Uterus (tissue), 4 donors: ENCODE results near the gene GNAT2. TPM values are rescaled to one million over a fixed set of nuclear protein-coding genes. Genes with fewer than 3 reads are reported as not detected.

ENCODE experiments used
- DNase-seq, 2 donors: peaks; one replicate each; pipeline ENCODE4 v3.0.0-alpha.2; 2019 to 2020
- H3K27ac ChIP-seq, 2 donors: fragments of 200-600 bp; sonication (generic); 1 replicate in 1 of 2; 2 replicates in 1 of 2; pipeline ENCODE4 v1.5.1; 2016 to 2018
- H3K27me3 ChIP-seq, 2 donors: fragments of 200-600 bp; sonication (generic); one replicate each; pipeline ENCODE4 v1.5.1; 2018 to 2019; ENCODE audit warnings: control low read depth in 1 of 2
- H3K36me3 ChIP-seq, 2 donors: fragments of 200-600 bp; sonication (generic); one replicate each; pipeline ENCODE4 v1.5.1; 2019; ENCODE audit warnings: control low read depth in 1 of 2
- H3K4me1 ChIP-seq, 2 donors: fragments of 200-600 bp; sonication (generic); one replicate each; pipeline ENCODE4 v1.5.1; 2018 to 2019; ENCODE audit warnings: control low read depth in 1 of 2
- H3K4me3 ChIP-seq, 2 donors: fragments of 200-600 bp; sonication (generic); 1 replicate in 1 of 2; 2 replicates in 1 of 2; pipeline ENCODE4 v1.5.1; 2018 to 2019; ENCODE audit warnings: mild to moderate bottlenecking in 1 of 2
- H3K9me3 ChIP-seq, 2 donors: fragments of 200-600 bp; sonication (generic); one replicate each; pipeline ENCODE4 v1.5.1; 2019; ENCODE audit warnings: control low read depth in 1 of 2
- CTCF ChIP-seq, 4 experiments: fragments of 200-600 bp in 2 of 4; fragments of 450-650 bp in 2 of 4; sonication (generic) in 2 of 4; IDR thresholded peaks; one replicate each; pipeline ENCODE4 v1.5.1; 2016 to 2019; ENCODE audit warnings: antibody characterized with exemption in 4 of 4, mild to moderate bottlenecking in 2 of 4, moderate library complexity in 1 of 4
- POLR2A ChIP-seq, 2 donors: fragments of 450-650 bp; IDR thresholded peaks; one replicate each; pipeline ENCODE4 v1.6.1; 2016; ENCODE audit warnings: antibody characterized with exemption in 2 of 2, mild to moderate bottlenecking in 1 of 2, moderate library complexity in 1 of 2
- intact Hi-C: fragments of 100-400 bp; cut with DNase I; formaldehyde crosslinking; loops from one replicate; pipeline ENCODE4 v1.15.1; 2023; ENCODE audit warnings: low total_unique reads
- total RNA-seq, 4 donors: library from RNA; depleted of rRNA in 3 of 4; stranded (reverse); fragments of >200 nt in 3 of 4; gene quantifications; one replicate each; pipeline versions ENCODE4 v1.1.0 to v1.2.4, GENCODE V29; 2014 to 2023
- donor health status: DM: yes; HTN: yes; CAD: no.

Gene GNAT2
- total RNA-seq, 4 donors from 2014 or later: not detected

GRCh38 chr1:109605381-109605780, 14.0 kb downstream of the GNAT2 start:
- no peaks in the 10 kb centered on the region for H3K9me3 ChIP-seq
- H3K4me3 ChIP-seq: no peak overlapping the region
- H3K27me3 ChIP-seq: no peaks in the 10 kb centered on the region
- H3K4me1 ChIP-seq: no peaks in the 10 kb centered on the region
- no peak for DNase-seq
- H3K36me3 ChIP-seq: no peaks in the 10 kb centered on the region
- intact Hi-C loops: no loop called here
- no peak overlapping the region for H3K27ac ChIP-seq
- no peak for TF ChIP-seq CTCF (IDR thresholded peaks at IDR 0.05)

GRCh38 chr1:109603229-109603628, 16.2 kb downstream of the GNAT2 start:
- no peaks in the 10 kb centered on the region for H3K27me3 ChIP-seq
- no peaks in the 10 kb centered on the region for H3K36me3 ChIP-seq
- no peak for DNase-seq
- H3K27ac ChIP-seq: no peak overlapping the region
- intact Hi-C loops: no loop called here
- no peaks in the 10 kb centered on the region for H3K9me3 ChIP-seq
- TF ChIP-seq POLR2A (IDR thresholded peaks at IDR 0.05) (no peak), CTCF (IDR thresholded peaks at IDR 0.05) (no peak)
- H3K4me1 ChIP-seq: no peaks in the 10 kb centered on the region
- no peak overlapping the region for H3K4me3 ChIP-seq

GRCh38 chr1:109598655-109599054, 20.8 kb downstream of the GNAT2 start:
- intact Hi-C loops: no loop called here
- no peaks in the 10 kb centered on the region for H3K4me1 ChIP-seq
- H3K4me3 ChIP-seq: no peak overlapping the region
- no peak overlapping the region for H3K27ac ChIP-seq
- no peak for DNase-seq
- TF ChIP-seq POLR2A (IDR thresholded peaks at IDR 0.05): no peak
- H3K36me3 ChIP-seq: no peaks in the 10 kb centered on the region
- H3K9me3 ChIP-seq: no peaks in the 10 kb centered on the region
- no peaks in the 10 kb centered on the region for H3K27me3 ChIP-seq

- TF ChIP-seq CTCF (IDR thresholded peaks at IDR 0.05): no peak
- TF ChIP-seq POLR2A (IDR thresholded peaks at IDR 0.05): no peak
- H3K27me3 ChIP-seq: no peaks in the 10 kb centered on the region
- intact Hi-C loops: no loop called here
- H3K4me1 ChIP-seq: no peaks in the 10 kb centered on the region
- H3K9me3 ChIP-seq: no peaks in the 10 kb centered on the region
- no peak for DNase-seq
- H3K27ac ChIP-seq: no peak overlapping the region
- H3K36me3 ChIP-seq: no peaks in the 10 kb centered on the region
- H3K4me3 ChIP-seq: no peak overlapping the region
These were observed 21.3 kb downstream of the GNAT2 start for GRCh38 chr1:109598156-109598555.

GRCh38 chr1:109595531-109595930, 23.9 kb downstream of the GNAT2 start:
- Histone ChIP-seq H3K36me3 (no peaks in the 10 kb centered on the region), H3K27me3 (no peaks in the 10 kb centered on the region), H3K27ac (no peak overlapping the region), H3K9me3 (no peaks in the 10 kb centered on the region), H3K4me1 (no peaks in the 10 kb centered on the region), H3K4me3 (no peak overlapping the region)
- intact Hi-C loops: no loop called here
- no peak for DNase-seq
- no peak for TF ChIP-seq POLR2A (IDR thresholded peaks at IDR 0.05)
- TF ChIP-seq CTCF (IDR thresholded peaks at IDR 0.05): no peak

DNA sequence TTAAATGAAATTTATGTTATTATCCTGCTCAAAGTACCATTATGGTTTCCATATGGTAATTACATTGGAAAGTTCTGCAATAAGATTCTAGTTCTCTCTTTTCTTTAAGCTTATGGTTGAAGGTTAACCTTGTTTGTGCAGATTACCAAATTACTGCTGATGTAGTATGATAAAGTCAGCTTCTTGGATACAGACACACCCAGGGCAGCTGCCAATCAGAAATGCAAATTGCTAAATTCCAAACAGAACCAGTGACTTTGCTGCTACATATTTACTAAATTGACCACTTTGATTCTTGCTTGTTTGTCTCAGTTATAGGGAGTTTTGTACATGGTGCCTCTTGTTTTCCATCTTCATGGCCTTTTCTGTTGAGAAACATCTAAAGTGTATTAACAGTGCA, 26.5 kb downstream of the GNAT2 start:
- no peak for DNase-seq
- H3K27me3 ChIP-seq: no peaks in the 10 kb centered on the region
- TF ChIP-seq CTCF (IDR thresholded peaks at IDR 0.05) (no peak), POLR2A (IDR thresholded peaks at IDR 0.05) (no peak)
- no peak overlapping the region for H3K4me3 ChIP-seq
- no peak overlapping the region for H3K27ac ChIP-seq
- intact Hi-C loops: no loop called here
- H3K9me3 ChIP-seq: no peaks in the 10 kb centered on the region
- no peaks in the 10 kb centered on the region for H3K4me1 ChIP-seq
- H3K36me3 ChIP-seq: no peaks in the 10 kb centered on the region
